ENCODE results near the gene STK11IP. TPM values are rescaled to one million over a fixed set of nuclear protein-coding genes. Genes with fewer than 3 reads are reported as not detected.

STK11IP gene
- total and polyA plus RNA-seq, 2 of the 13 experiments (the other 11 are each of a cell fraction or from before 2014, with no cell fraction given) = 12.8 to 24.0 TPM

- TF ChIP-seq ZNF512B (CRISPR knock-in tag; IDR thresholded peaks at IDR 0.05; ENCODE audit: borderline replicate concordance) = no peak
- TF ChIP-seq SMAD9 (CRISPR knock-in tag; IDR thresholded peaks at IDR 0.05) = 0 out of 2 replicates have a peak, but pooled peaks have one; percentile 60
- peak; percentile 72; the same call in 1 of the 2 replicates for TF ChIP-seq ZNF362 (CRISPR knock-in tag; IDR thresholded peaks at IDR 0.05; ENCODE audit: borderline replicate concordance)
- TF ChIP-seq FOXC1 (CRISPR knock-in tag; IDR thresholded peaks at IDR 0.05; ENCODE audit: borderline replicate concordance) = no peak; the same call in 1 of the 2 replicates
- peak; percentile 82 for TF ChIP-seq BCL6 (CRISPR knock-in tag; IDR thresholded peaks at IDR 0.05)
- peak; percentile 92 for TF ChIP-seq ZC3H13 (CRISPR knock-in tag; IDR thresholded peaks at IDR 0.05)
- no peak for TF ChIP-seq ZNF30 (CRISPR knock-in tag; IDR thresholded peaks at IDR 0.05)
- TF ChIP-seq MTF2 (CRISPR knock-in tag; IDR thresholded peaks at IDR 0.05; ENCODE audit: borderline replicate concordance) = no peak
- TF ChIP-seq ZBTB8A (CRISPR knock-in tag; IDR thresholded peaks at IDR 0.05; ENCODE audit: borderline replicate concordance, low read depth) = no peak
- TF ChIP-seq AFF4 (CRISPR knock-in tag; IDR thresholded peaks at IDR 0.05) = peak; percentile 77; the same call in 1 of the 2 replicates
- TF ChIP-seq ZNF331 (CRISPR knock-in tag; IDR thresholded peaks at IDR 0.05) = peak; percentile 97
- peak; percentile 89; the same call in 1 of the 2 replicates for TF ChIP-seq HMG20A (CRISPR knock-in tag; IDR thresholded peaks at IDR 0.05; ENCODE audit: borderline replicate concordance)
- TF ChIP-seq CREM (IDR thresholded peaks at IDR 0.05) = peak; percentile 87
- no peak for TF ChIP-seq CREM (CRISPR knock-in tag; IDR thresholded peaks at IDR 0.05)
- TF ChIP-seq ZNF431 (CRISPR knock-in tag; IDR thresholded peaks at IDR 0.05; ENCODE audit: borderline replicate concordance, low read depth) = peak; percentile 97
- TF ChIP-seq ZNF550 (CRISPR knock-in tag; IDR thresholded peaks at IDR 0.05; ENCODE audit: borderline replicate concordance) = no peak
- peak; percentile 99 for TF ChIP-seq MED1 (CRISPR knock-in tag; IDR thresholded peaks at IDR 0.05)
- no peak for TF ChIP-seq THAP7 (CRISPR knock-in tag; IDR thresholded peaks at IDR 0.05)
- TF ChIP-seq ZNF839 (CRISPR knock-in tag; IDR thresholded peaks at IDR 0.05; ENCODE audit: borderline replicate concordance) = peak; percentile 20; the same call in 1 of the 2 replicates
Measured at GRCh38 chr2:219576505-219577388, 20.9 kb upstream of the STK11IP start (continued).

Measured in HepG2 (cell line).